HepG2 (cell line): ENCODE data around the gene UBE2O. TPM values are rescaled to one million over a fixed set of nuclear protein-coding genes. Genes with fewer than 3 reads are reported as not detected.

Experiments
- AKAP8 ChIP-seq: sonication (generic); formaldehyde crosslinking; IDR thresholded peaks from 2 replicates; pipeline ENCODE4 v1.5.1; 2020; ENCODE audit warnings: mild to moderate bottlenecking, missing genetic modification reagents
- ARHGAP35 ChIP-seq: sonication (generic); formaldehyde crosslinking; IDR thresholded peaks from 2 replicates; pipeline ENCODE4 v1.9.0; 2022; ENCODE audit warnings: mild to moderate bottlenecking, inconsistent platforms, moderate library complexity, missing genetic modification reagents, borderline replicate concordance
- ATAD3A ChIP-seq: sonication (generic); formaldehyde crosslinking; IDR thresholded peaks from 2 replicates; pipeline ENCODE4 v1.4.0; 2020; ENCODE audit warnings: missing genetic modification reagents
- CHCHD3 ChIP-seq: sonication (generic); formaldehyde crosslinking; IDR thresholded peaks from 2 replicates; pipeline ENCODE4 v1.8.0; 2022; ENCODE audit warnings: mild to moderate bottlenecking, missing genetic modification reagents, moderate library complexity
- HMGA1 ChIP-seq: sonication (generic); formaldehyde crosslinking; conservative IDR thresholded peaks from 2 replicates; pipeline ENCODE4 v1.4.0; 2020; ENCODE audit warnings: missing genetic modification reagents
- NONO ChIP-seq, 2 experiments: fragments of 450-650 bp in 1 of 2; sonication (generic) in 1 of 2; formaldehyde crosslinking in 1 of 2; IDR thresholded peaks in 1 of 2; conservative IDR thresholded peaks in 1 of 2; 2 replicates each; pipeline versions ENCODE4 v1.6.1 to v1.8.0; 2017 to 2022; ENCODE audit warnings: mild to moderate bottlenecking in 1 of 2, missing genetic modification reagents in 1 of 2, moderate library complexity in 1 of 2
- SP140L ChIP-seq: sonication (generic); formaldehyde crosslinking; IDR thresholded peaks from 2 replicates; pipeline ENCODE4 v1.4.0; 2020; ENCODE audit warnings: missing genetic modification reagents, borderline replicate concordance
- SP4 ChIP-seq: sonication (generic); formaldehyde crosslinking; IDR thresholded peaks from 2 replicates; pipeline ENCODE4 v1.8.1; 2023; ENCODE audit warnings: mild to moderate bottlenecking, missing genetic modification reagents
- TMF1 ChIP-seq: sonication (generic); formaldehyde crosslinking; IDR thresholded peaks from 2 replicates; pipeline ENCODE4 v1.8.1; 2022; ENCODE audit warnings: low read depth, missing genetic modification reagents
- ZKSCAN1 ChIP-seq: fragments of 150-350 bp; IDR thresholded peaks from 2 replicates; pipeline ENCODE4 v1.6.1; 2014; ENCODE audit warnings: low read length
- ZNF180 ChIP-seq: sonication (generic); formaldehyde crosslinking; IDR thresholded peaks from 2 replicates; pipeline ENCODE4 v1.4.0; 2020; ENCODE audit warnings: low read depth, missing genetic modification reagents, borderline replicate concordance
- ZSCAN9 ChIP-seq: IDR thresholded peaks from 2 replicates; pipeline ENCODE4 v1.6.1; 2016; ENCODE audit warnings: borderline replicate concordance
- polyA plus RNA-seq, 8 experiments: library from polyadenylated mRNA; depleted of rRNA in 3 of 8; stranded (reverse) in 7 of 8; unstranded in 1 of 8; fragments of >200 nt; fragmentation: Illumina TruSeq in 4 of 8; extraction: Trizol in 4 of 8; gene quantifications; 2 replicates each; pipeline versions ENCODE4 v1.2.1 to v1.2.3, GENCODE V29; 2011 to 2016; ENCODE audit warnings: low read depth in 4 of 8, missing spikeins in 1 of 8, mixed read lengths in 1 of 8; ENCODE audit not compliant: insufficient read depth in 1 of 8
- total RNA-seq, 5 experiments: library from RNA; depleted of rRNA; stranded (reverse); fragments of >200 nt; fragmentation: Illumina TruSeq; extraction: Trizol; gene quantifications; 2 replicates each; pipeline ENCODE4 v1.2.3, GENCODE V29; 2016; ENCODE audit warnings: low read depth in 1 of 5
- TF ChIP-seq, protein P1 (sequence below): sonication (generic); formaldehyde crosslinking; IDR thresholded peaks from 2 replicates; pipeline ENCODE4 v1.4.0; 2020; ENCODE audit warnings: missing genetic modification reagents
- TF ChIP-seq, protein P2 (sequence below): sonication (generic); formaldehyde crosslinking; IDR thresholded peaks from 2 replicates; pipeline ENCODE4 v1.4.0; 2020; ENCODE audit warnings: missing genetic modification reagents, borderline replicate concordance
- TF ChIP-seq, protein P3 (sequence below): sonication (generic); formaldehyde crosslinking; IDR thresholded peaks from 2 replicates; pipeline ENCODE4 v1.9.0; 2021; ENCODE audit warnings: mild to moderate bottlenecking, missing genetic modification reagents

UBE2O gene
- total and polyA plus RNA-seq, 2 of the 13 experiments (the other 11 are each of a cell fraction or from before 2014, with no cell fraction given): 21.5 to 23.5 TPM

DNA sequence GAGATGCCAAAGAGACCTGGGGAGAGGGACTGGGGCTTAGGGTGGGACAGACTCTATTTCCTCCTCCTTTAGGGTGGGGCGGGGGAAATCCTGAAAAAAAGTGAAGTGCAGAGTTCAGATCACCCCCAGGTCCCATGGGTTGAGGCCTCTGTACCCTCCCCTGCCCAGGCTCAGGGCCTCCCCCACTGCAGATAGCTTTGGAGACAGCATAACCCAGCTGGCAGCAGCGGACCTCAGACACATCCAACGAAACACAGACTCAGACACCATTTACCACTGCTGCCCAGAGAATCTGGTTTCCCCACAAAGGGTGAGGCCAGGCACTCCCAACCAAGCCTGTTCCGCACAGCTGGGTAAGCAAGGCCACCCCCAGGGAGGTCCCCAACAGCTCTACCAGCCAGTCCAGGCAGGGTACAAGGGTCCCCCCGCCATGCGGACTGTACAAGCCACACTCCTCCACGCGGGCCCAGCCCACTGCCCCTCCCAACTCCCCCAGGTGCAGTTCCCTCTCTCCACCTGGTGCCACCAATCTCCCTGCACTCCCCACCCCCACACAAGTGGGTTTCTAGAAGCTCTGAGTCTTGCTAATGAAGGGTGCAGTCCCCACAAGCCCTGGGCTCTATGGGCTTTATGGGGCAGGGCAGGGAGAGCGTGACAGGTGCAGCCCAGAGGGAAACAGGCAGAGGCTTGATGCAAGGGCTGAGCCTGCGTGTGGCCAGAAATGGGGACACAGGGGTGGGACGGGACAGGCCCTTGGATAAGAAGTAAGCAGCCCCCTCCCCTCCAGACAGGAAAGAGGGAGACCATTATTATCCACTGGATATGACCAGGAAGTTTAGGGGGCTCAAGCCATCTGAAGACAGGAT, 39.4 kb upstream of the UBE2O start (continued):
- TF ChIP-seq, protein P1, sequence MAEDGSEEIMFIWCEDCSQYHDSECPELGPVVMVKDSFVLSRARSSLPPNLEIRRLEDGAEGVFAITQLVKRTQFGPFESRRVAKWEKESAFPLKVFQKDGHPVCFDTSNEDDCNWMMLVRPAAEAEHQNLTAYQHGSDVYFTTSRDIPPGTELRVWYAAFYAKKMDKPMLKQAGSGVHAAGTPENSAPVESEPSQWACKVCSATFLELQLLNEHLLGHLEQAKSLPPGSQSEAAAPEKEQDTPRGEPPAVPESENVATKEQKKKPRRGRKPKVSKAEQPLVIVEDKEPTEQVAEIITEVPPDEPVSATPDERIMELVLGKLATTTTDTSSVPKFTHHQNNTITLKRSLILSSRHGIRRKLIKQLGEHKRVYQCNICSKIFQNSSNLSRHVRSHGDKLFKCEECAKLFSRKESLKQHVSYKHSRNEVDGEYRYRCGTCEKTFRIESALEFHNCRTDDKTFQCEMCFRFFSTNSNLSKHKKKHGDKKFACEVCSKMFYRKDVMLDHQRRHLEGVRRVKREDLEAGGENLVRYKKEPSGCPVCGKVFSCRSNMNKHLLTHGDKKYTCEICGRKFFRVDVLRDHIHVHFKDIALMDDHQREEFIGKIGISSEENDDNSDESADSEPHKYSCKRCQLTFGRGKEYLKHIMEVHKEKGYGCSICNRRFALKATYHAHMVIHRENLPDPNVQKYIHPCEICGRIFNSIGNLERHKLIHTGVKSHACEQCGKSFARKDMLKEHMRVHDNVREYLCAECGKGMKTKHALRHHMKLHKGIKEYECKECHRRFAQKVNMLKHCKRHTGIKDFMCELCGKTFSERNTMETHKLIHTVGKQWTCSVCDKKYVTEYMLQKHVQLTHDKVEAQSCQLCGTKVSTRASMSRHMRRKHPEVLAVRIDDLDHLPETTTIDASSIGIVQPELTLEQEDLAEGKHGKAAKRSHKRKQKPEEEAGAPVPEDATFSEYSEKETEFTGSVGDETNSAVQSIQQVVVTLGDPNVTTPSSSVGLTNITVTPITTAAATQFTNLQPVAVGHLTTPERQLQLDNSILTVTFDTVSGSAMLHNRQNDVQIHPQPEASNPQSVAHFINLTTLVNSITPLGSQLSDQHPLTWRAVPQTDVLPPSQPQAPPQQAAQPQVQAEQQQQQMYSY: no peak
- no peak for TF ChIP-seq ARHGAP35 (CRISPR knock-in tag)
- TF ChIP-seq, protein P2, sequence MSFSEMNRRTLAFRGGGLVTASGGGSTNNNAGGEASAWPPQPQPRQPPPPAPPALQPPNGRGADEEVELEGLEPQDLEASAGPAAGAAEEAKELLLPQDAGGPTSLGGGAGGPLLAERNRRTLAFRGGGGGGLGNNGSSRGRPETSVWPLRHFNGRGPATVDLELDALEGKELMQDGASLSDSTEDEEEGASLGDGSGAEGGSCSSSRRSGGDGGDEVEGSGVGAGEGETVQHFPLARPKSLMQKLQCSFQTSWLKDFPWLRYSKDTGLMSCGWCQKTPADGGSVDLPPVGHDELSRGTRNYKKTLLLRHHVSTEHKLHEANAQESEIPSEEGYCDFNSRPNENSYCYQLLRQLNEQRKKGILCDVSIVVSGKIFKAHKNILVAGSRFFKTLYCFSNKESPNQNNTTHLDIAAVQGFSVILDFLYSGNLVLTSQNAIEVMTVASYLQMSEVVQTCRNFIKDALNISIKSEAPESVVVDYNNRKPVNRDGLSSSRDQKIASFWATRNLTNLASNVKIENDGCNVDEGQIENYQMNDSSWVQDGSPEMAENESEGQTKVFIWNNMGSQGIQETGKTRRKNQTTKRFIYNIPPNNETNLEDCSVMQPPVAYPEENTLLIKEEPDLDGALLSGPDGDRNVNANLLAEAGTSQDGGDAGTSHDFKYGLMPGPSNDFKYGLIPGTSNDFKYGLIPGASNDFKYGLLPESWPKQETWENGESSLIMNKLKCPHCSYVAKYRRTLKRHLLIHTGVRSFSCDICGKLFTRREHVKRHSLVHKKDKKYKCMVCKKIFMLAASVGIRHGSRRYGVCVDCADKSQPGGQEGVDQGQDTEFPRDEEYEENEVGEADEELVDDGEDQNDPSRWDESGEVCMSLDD (CRISPR knock-in tag): no peak
- no peak for TF ChIP-seq TMF1 (CRISPR knock-in tag)
- no peak for TF ChIP-seq ZNF180 (CRISPR knock-in tag)
- TF ChIP-seq CHCHD3 (CRISPR knock-in tag): no peak
- peak; percentile 68; the same call in 1 of the 2 replicates for TF ChIP-seq SP4 (CRISPR knock-in tag)
- TF ChIP-seq AKAP8 (CRISPR knock-in tag): peak; percentile 73; the same call in 1 of the 2 replicates
- TF ChIP-seq ATAD3A (CRISPR knock-in tag): no peak
- TF ChIP-seq NONO (IDR thresholded peaks at IDR 0.05): no peak
- TF ChIP-seq NONO (CRISPR knock-in tag; conservative IDR thresholded peaks at IDR 0.05): 0 out of 2 replicates have a peak, but pooled peaks have one; percentile 14
- TF ChIP-seq, protein P3, sequence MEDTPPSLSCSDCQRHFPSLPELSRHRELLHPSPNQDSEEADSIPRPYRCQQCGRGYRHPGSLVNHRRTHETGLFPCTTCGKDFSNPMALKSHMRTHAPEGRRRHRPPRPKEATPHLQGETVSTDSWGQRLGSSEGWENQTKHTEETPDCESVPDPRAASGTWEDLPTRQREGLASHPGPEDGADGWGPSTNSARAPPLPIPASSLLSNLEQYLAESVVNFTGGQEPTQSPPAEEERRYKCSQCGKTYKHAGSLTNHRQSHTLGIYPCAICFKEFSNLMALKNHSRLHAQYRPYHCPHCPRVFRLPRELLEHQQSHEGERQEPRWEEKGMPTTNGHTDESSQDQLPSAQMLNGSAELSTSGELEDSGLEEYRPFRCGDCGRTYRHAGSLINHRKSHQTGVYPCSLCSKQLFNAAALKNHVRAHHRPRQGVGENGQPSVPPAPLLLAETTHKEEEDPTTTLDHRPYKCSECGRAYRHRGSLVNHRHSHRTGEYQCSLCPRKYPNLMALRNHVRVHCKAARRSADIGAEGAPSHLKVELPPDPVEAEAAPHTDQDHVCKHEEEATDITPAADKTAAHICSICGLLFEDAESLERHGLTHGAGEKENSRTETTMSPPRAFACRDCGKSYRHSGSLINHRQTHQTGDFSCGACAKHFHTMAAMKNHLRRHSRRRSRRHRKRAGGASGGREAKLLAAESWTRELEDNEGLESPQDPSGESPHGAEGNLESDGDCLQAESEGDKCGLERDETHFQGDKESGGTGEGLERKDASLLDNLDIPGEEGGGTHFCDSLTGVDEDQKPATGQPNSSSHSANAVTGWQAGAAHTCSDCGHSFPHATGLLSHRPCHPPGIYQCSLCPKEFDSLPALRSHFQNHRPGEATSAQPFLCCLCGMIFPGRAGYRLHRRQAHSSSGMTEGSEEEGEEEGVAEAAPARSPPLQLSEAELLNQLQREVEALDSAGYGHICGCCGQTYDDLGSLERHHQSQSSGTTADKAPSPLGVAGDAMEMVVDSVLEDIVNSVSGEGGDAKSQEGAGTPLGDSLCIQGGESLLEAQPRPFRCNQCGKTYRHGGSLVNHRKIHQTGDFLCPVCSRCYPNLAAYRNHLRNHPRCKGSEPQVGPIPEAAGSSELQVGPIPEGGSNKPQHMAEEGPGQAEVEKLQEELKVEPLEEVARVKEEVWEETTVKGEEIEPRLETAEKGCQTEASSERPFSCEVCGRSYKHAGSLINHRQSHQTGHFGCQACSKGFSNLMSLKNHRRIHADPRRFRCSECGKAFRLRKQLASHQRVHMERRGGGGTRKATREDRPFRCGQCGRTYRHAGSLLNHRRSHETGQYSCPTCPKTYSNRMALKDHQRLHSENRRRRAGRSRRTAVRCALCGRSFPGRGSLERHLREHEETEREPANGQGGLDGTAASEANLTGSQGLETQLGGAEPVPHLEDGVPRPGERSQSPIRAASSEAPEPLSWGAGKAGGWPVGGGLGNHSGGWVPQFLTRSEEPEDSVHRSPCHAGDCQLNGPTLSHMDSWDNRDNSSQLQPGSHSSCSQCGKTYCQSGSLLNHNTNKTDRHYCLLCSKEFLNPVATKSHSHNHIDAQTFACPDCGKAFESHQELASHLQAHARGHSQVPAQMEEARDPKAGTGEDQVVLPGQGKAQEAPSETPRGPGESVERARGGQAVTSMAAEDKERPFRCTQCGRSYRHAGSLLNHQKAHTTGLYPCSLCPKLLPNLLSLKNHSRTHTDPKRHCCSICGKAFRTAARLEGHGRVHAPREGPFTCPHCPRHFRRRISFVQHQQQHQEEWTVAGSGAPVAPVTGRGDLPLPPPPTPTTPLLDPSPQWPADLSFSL (CRISPR knock-in tag): no peak
- no peak for TF ChIP-seq SP140L (CRISPR knock-in tag)
- 0 out of 2 replicates have a peak, but pooled peaks have one; percentile 7 for TF ChIP-seq ZSCAN9 (CRISPR knock-in tag)
- TF ChIP-seq HMGA1 (CRISPR knock-in tag): no peak
- TF ChIP-seq ZKSCAN1: no peak
